ENCODE data around the gene TMX3.

- TF ChIP-seq CTCF (IDR thresholded peaks at IDR 0.05; ENCODE audit: insufficient read depth, low read depth, low read length) (no peak), EZH2 (IDR thresholded peaks at IDR 0.05; ENCODE audit: insufficient read depth, low read length) (no peak)
Measured at GRCh38 chr18:68648191-68648590, 66.7 kb downstream of the TMX3 start.

All from astrocyte (in vitro differentiated cells and primary cell).